Psoas muscle (tissue), 8 donors: ENCODE measurements around the gene CARS2. TPM values are rescaled to one million over a fixed set of nuclear protein-coding genes. Genes with fewer than 3 reads are reported as not detected.

Source experiments
- ATAC-seq, 4 donors: fragments of 200-7000 bp; cut with Tn5 transposase; one replicate each; pipeline ENCODE4 v1.9.1; 2020; ENCODE audit warnings: moderate library complexity in 3 of 4, mild to moderate bottlenecking in 2 of 4
- DNase-seq, 2 donors: peaks; one replicate each; pipeline ENCODE4 v3.0.0-alpha.2; 2020
- H3K27ac ChIP-seq: fragments of 200-600 bp; one replicate; pipeline ENCODE4 v1.8.0; 2022
- H3K27me3 ChIP-seq, 3 donors: fragments of 200-600 bp in 1 of 3; one replicate each; pipeline versions ENCODE4 v1.6.1 to v1.8.0; 2013 to 2022; ENCODE audit warnings: low read length in 2 of 3, mild to moderate bottlenecking in 2 of 3, moderate library complexity in 1 of 3; ENCODE audit not compliant: insufficient read depth in 3 of 3
- H3K36me3 ChIP-seq, 2 donors: fragments of 200-600 bp in 1 of 2; one replicate each; pipeline versions ENCODE4 v1.6.1 to v1.8.0; 2013 to 2022; ENCODE audit warnings: low read depth in 1 of 2, mild to moderate bottlenecking in 1 of 2, moderate library complexity in 1 of 2; ENCODE audit not compliant: insufficient read depth in 1 of 2
- H3K4me1 ChIP-seq: fragments of 200-600 bp; one replicate; pipeline ENCODE4 v1.8.0; 2022
- H3K4me3 ChIP-seq: fragments of 200-600 bp; one replicate; pipeline ENCODE4 v1.8.0; 2022; ENCODE audit warnings: mild to moderate bottlenecking
- H3K9me3 ChIP-seq: fragments of 200-600 bp; one replicate; pipeline ENCODE4 v1.8.0; 2022
- CTCF ChIP-seq: fragments of 200-600 bp; IDR thresholded peaks from one replicate; pipeline ENCODE4 v1.8.0; 2022; ENCODE audit warnings: antibody characterized with exemption
- WGBS, 3 donors: extraction: QIAGEN DNeasy Blood & Tissue Kit; methylation state at CpG; one replicate each; pipeline versions ENCODE4 v1.1.6 to v1.1.7; 2013; 5-methylcytosine and 5-hydroxymethylcytosine counted together
- intact Hi-C, 2 donors: fragments of 100-400 bp; cut with DNase I; formaldehyde crosslinking; loops; one replicate each; pipeline versions ENCODE4 v1.11.0 to v1.14.2; 2022
- polyA plus RNA-seq, 3 donors: library from polyadenylated mRNA; stranded (reverse); fragments of 200-250 nt; gene quantifications; one replicate each; pipeline ENCODE4 v1.2.3, GENCODE V29; 2013
- total RNA-seq, 4 donors: library from RNA; stranded (reverse); fragmentation: NEBNext Ultra II Directional in 2 of 4; extraction: Animal tissue kit (Norgen Biotek cat#: 25700) in 2 of 4; gene quantifications; one replicate each; pipeline versions ENCODE4 v1.2.1 to v1.2.4, GENCODE V29; 2021 to 2023
- donor health status: healthy with polysubstance abuse.
- donor health status: DM: no; HTN: no; CAD: no; lungs with moderate emphysema.
- donor health status: Bipolar disorder and iron deficiency.
- donor health status: healthy.
- donor health status: DM: yes; HTN: yes; CAD: no.
- donor health status: DM: no; HTN: no; CAD: no.
- donor health status: DM: no; HTN: no; CAD: no.
- donor health status: DM: yes; HTN: yes; CAD: no.

CARS2 gene
- total and polyA plus RNA-seq, 7 donors = 41.3 to 85.2 (median 56.3) TPM

- no peaks in the 10 kb centered on the region for H3K9me3 ChIP-seq
- WGBS, 3 donors = 84 to 90% (median 84%) methylated on average over 29 of the region's 29 CpGs
- no peak overlapping the region for H3K4me3 ChIP-seq
- TF ChIP-seq CTCF = no peak
- H3K4me1 ChIP-seq = no peaks in the 10 kb centered on the region
- no peak overlapping the region for H3K27ac ChIP-seq
- H3K36me3 ChIP-seq = peaks cover 0 to 52% of the 10 kb centered on the region in 2 donors
- intact Hi-C loops = no loop called here
- DNase-seq (peak in 1 of 2 donors; percentile 43), ATAC-seq (no peak)
- no peaks in the 10 kb centered on the region for H3K27me3 ChIP-seq
These were observed 59.2 kb downstream of the CARS2 start for GRCh38 chr13:110646442-110647364.

GRCh38 chr13:110645750-110646149 is 60.2 kb downstream of the CARS2 start:
- H3K9me3 ChIP-seq = no peaks in the 10 kb centered on the region
- intact Hi-C loops = no loop called here
- TF ChIP-seq CTCF = no peak
- H3K4me1 ChIP-seq = peaks cover 1% of the 10 kb centered on the region
- no peak overlapping the region for H3K4me3 ChIP-seq
- peaks cover 4 to 58% of the 10 kb centered on the region in 2 donors for H3K36me3 ChIP-seq
- WGBS, 3 donors = 67 to 80% (median 76%) methylated on average over 15 of the region's 15 CpGs
- DNase-seq (no peak), ATAC-seq (no peak)
- no peaks in the 10 kb centered on the region for H3K27me3 ChIP-seq
- no peak overlapping the region for H3K27ac ChIP-seq

GRCh38 chr13:110644892-110645521 is 60.9 kb downstream of the CARS2 start:
- DNase-seq (peak; percentile 60 to 83), ATAC-seq (peak; percentile 73 to 84 (median 80))
- WGBS, 3 donors = 19 to 38% (median 32%) methylated on average over 23 to 28 of the region's 28 CpGs
- Histone ChIP-seq H3K4me3 (no peak overlapping the region), H3K36me3 (peaks cover 5 to 56% of the 10 kb centered on the region in 2 donors), H3K9me3 (no peaks in the 10 kb centered on the region), H3K27me3 (no peaks in the 10 kb centered on the region), H3K27ac (peak overlapping the region; percentile 33), H3K4me1 (peaks cover 4% of the 10 kb centered on the region)
- intact Hi-C loops = no loop called here
- TF ChIP-seq CTCF = peak; percentile 45

- H3K9me3 ChIP-seq = no peaks in the 10 kb centered on the region
- H3K4me3 ChIP-seq = no peak overlapping the region
- no peak overlapping the region for H3K27ac ChIP-seq
- WGBS, 3 donors = 69 to 80% (median 72%) methylated on average over 13 of the region's 13 CpGs
- H3K27me3 ChIP-seq = no peaks in the 10 kb centered on the region
- no peak for ATAC-seq
- no peak for TF ChIP-seq CTCF
- peaks cover 5 to 59% of the 10 kb centered on the region in 2 donors for H3K36me3 ChIP-seq
- peaks cover 4% of the 10 kb centered on the region for H3K4me1 ChIP-seq
- intact Hi-C loops = no loop called here
- no peak for DNase-seq
These were observed 62.0 kb downstream of the CARS2 start for GRCh38 chr13:110643768-110644421.
